ENCODE data around the gene GABARAP. TPM values are rescaled to one million over a fixed set of nuclear protein-coding genes. Genes with fewer than 3 reads are reported as not detected.

The GABARAP gene
- total RNA-seq, 1 donor: 396 TPM

GRCh38 chr17:7192271-7192937 is 49.8 kb downstream of the GABARAP start:
- H3K4me3 ChIP-seq (ENCODE audit: low read length): no peak overlapping the region
- H3K27me3 ChIP-seq (ENCODE audit: insufficient read depth, low read length): no peaks in the 10 kb centered on the region
- H3K4me1 ChIP-seq (ENCODE audit: insufficient read depth, low read length): no peaks in the 10 kb centered on the region
- no peaks in the 10 kb centered on the region for H3K9me3 ChIP-seq (ENCODE audit: low read depth, low read length)

DNA sequence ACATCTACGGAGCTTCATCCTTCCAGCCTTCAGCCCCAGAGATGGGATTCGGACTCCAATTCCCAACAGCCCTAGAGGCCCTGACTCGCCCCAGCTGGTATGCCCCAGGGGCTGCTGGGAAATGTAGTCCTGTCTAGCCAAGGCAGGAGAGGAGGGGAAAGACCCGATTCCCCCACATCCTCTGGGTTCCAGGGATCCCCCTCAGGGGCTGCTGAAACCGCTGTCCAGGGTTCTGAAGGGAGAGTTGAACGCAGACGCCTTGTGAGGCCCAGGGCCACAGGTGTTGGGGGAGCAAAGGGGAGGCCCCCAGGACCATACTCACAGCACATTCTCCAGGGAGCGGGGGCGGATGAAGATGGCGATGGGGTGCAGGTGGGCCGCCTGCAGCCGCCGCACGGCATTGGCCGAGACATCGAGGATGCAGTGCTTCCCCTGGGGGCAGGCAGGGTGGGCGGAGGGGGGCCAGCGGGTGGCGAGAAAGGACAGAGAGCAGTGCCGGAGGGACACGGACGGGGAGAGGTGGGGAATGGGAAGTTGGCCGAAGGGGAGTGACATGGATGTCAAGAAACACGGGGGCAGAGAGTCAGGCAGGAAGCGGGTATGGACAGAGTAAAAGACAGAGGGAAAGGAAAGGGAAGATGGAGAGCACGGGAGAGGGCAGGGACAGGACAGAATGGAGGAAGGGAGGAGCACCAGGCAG is 50.5 kb downstream of the GABARAP start:
- Histone ChIP-seq H3K4me1 (ENCODE audit: insufficient read depth, low read length) (no peaks in the 10 kb centered on the region), H3K9me3 (ENCODE audit: low read depth, low read length) (no peaks in the 10 kb centered on the region), H3K27me3 (ENCODE audit: insufficient read depth, low read length) (no peaks in the 10 kb centered on the region), H3K4me3 (ENCODE audit: low read length) (no peak overlapping the region)

GRCh38 chr17:7191069-7191468 is 51.2 kb downstream of the GABARAP start:
- H3K9me3 ChIP-seq (ENCODE audit: low read depth, low read length): no peaks in the 10 kb centered on the region
- no peaks in the 10 kb centered on the region for H3K4me1 ChIP-seq (ENCODE audit: insufficient read depth, low read length)
- no peak overlapping the region for H3K4me3 ChIP-seq (ENCODE audit: low read length)
- no peaks in the 10 kb centered on the region for H3K27me3 ChIP-seq (ENCODE audit: insufficient read depth, low read length)

DNA sequence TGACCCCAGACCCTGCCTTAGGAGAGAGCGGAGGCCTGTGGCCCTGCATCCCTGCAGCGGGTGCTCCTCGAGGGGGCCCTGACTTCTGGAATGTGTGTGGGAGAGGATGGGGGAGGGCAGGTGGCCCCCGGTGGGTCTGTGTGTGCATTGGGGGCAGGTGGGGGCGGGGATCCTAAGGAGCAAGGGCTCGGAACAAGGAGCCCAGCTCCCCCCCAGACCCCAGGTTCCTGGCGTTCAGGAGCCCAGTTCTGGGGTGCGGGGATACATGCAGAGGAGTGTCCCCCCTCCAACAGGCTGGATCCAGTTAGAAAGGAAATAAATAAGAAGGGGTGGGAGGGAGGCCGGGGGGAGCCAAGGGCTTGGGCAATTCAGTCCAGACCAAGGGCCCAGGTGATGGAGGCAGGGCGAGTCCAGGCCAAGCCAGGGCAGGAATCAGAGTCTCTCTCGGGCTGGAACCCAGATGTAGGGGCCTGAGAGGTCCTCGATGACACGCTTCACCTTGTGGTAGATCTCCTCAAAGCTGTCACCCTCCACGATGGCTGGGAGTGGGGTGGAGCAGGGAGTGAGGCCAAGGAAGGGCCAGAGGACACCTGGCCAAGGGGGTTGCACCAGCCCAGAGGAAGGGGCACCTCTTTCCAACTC is 51.9 kb downstream of the GABARAP start:
- Histone ChIP-seq H3K4me1 (ENCODE audit: insufficient read depth, low read length) (no peaks in the 10 kb centered on the region), H3K9me3 (ENCODE audit: low read depth, low read length) (no peaks in the 10 kb centered on the region), H3K4me3 (ENCODE audit: low read length) (no peak overlapping the region), H3K27me3 (ENCODE audit: insufficient read depth, low read length) (no peaks in the 10 kb centered on the region)

Other genes with a start within 250 kb of the GABARAP start
- gene ALOX12, start 246.4 kb downstream of the GABARAP start, total RNA-seq: 4.4 TPM
- 76.8 TPM for gene RNASEK, start 229.8 kb downstream of the GABARAP start, total RNA-seq
- not detected for gene BCL6B, start 219.4 kb downstream of the GABARAP start, total RNA-seq
- 0.42 TPM for gene SLC16A13, start 206.4 kb downstream of the GABARAP start, total RNA-seq
- gene SLC16A11, start 198.4 kb downstream of the GABARAP start, total RNA-seq: 0.63 TPM
- 8.6 TPM for gene CLEC10A, start 162.2 kb downstream of the GABARAP start, total RNA-seq
- gene ASGR2, start 127.6 kb downstream of the GABARAP start, total RNA-seq: 12.9 TPM
- 4.6 TPM for gene ASGR1, start 63.1 kb downstream of the GABARAP start, total RNA-seq
- gene DLG4, start 22.6 kb downstream of the GABARAP start, total RNA-seq: 9.0 TPM
- gene ACADVL, start 22.5 kb downstream of the GABARAP start, total RNA-seq: 143 TPM
- 23.1 TPM for gene DVL2, start 7.9 kb downstream of the GABARAP start, total RNA-seq
- gene PHF23, start 3.0 kb downstream of the GABARAP start, total RNA-seq: 6.5 TPM
- gene CTDNEP1, start 9.3 kb upstream of the GABARAP start, total RNA-seq: 38.8 TPM
- 14.4 TPM for gene ELP5, start 9.8 kb upstream of the GABARAP start, total RNA-seq
- 0.10 TPM for gene CLDN7, start 20.0 kb upstream of the GABARAP start, total RNA-seq
- not detected for gene SLC2A4, start 39.3 kb upstream of the GABARAP start, total RNA-seq
- gene YBX2, start 52.2 kb upstream of the GABARAP start, total RNA-seq: not detected
- gene EIF5A, start 65.2 kb upstream of the GABARAP start, total RNA-seq: 340 TPM
- 65.9 TPM for gene GPS2, start 72.9 kb upstream of the GABARAP start, total RNA-seq
- gene NEURL4, start 86.9 kb upstream of the GABARAP start, total RNA-seq: 4.8 TPM
- gene ACAP1, start 94.1 kb upstream of the GABARAP start, total RNA-seq: 107 TPM
- 0.73 TPM for gene KCTD11, start 109.7 kb upstream of the GABARAP start, total RNA-seq
- not detected for gene TMEM95, start 112.7 kb upstream of the GABARAP start, total RNA-seq
- 5.5 TPM for gene TNK1, start 138.6 kb upstream of the GABARAP start, total RNA-seq
- 21.6 TPM for gene PLSCR3, start 152.1 kb upstream of the GABARAP start, total RNA-seq
- 41.1 TPM for gene TMEM256, start 161.6 kb upstream of the GABARAP start, total RNA-seq
- 0.73 TPM for gene NLGN2, start 165.4 kb upstream of the GABARAP start, total RNA-seq
- not detected for gene SPEM1, start 177.9 kb upstream of the GABARAP start, total RNA-seq
- gene SPEM2, start 183.2 kb upstream of the GABARAP start, total RNA-seq: not detected
- gene SPEM3, start 186.4 kb upstream of the GABARAP start, total RNA-seq: under 0.01 TPM
- 4.6 TPM for gene TMEM102, start 193.0 kb upstream of the GABARAP start, total RNA-seq
- gene FGF11, start 197.1 kb upstream of the GABARAP start, total RNA-seq: 0.21 TPM
- gene CHRNB1, start 202.6 kb upstream of the GABARAP start, total RNA-seq: 3.3 TPM
- gene ZBTB4, start 237.2 kb upstream of the GABARAP start, total RNA-seq: 30.9 TPM
- gene SLC35G6, start 239.0 kb upstream of the GABARAP start, total RNA-seq: not detected
- gene POLR2A, start 241.9 kb upstream of the GABARAP start, total RNA-seq: 174 TPM